ENCODE results near the gene CCL25. TPM values are rescaled to one million over a fixed set of nuclear protein-coding genes. Genes with fewer than 3 reads are reported as not detected.
A peak's percentile ranks its signal among the peaks of the same experiment; 100 is the strongest.

CCL25 gene
- total and polyA plus RNA-seq, 2 of the 13 experiments (the other 11 are each of a cell fraction or from before 2014, with no cell fraction given) = not detected

DNA sequence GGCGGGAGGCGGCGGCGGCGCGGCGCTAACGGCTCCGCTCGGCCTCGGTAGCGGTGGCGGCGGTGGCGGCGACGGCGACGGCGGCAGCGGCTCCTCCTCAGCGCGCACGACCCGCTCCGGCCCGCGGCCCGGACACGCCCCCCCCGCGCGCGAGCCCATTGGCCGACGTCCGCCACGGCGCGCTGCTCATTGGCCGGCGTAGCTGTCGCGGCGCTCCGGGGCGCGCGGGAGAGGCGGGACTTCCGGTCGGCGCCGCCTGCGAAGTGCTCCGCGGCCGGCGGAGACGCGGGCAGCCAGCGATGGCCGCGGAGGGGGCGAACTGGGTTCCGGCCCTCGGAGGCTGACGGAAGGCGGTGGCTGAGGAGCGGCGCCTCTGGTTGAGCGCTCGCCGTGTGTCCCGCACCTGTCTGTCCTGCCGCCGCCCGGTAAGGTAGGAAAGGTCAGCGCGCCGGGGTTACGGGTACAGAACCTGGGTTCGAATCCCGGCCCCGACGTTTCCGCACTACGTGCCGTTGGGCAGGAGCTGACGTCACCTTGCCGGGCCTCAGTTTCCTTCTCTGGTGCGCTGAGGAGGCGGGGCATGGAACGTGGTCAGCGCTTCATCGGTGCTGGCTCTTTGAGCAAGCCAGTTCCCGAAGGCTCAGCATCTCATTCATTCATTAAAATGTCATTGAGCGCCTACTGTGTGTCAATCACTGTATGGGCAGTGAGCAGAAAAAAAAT, 46.9 kb upstream of the CCL25 start, which contains the start of gene ELAVL1 (continued):
- TF ChIP-seq HNRNPLL (IDR thresholded peaks at IDR 0.05; ENCODE audit: low read depth, low read length, poor library complexity, severe bottlenecking) = peak; percentile 77
- no peak for TF ChIP-seq SMARCE1 (IDR thresholded peaks at IDR 0.05; ENCODE audit: borderline replicate concordance)
- TF ChIP-seq ARHGAP35 (CRISPR knock-in tag; IDR thresholded peaks at IDR 0.05; ENCODE audit: borderline replicate concordance) = 0 out of 2 replicates have a peak, but pooled peaks have one; percentile 48
- peak; percentile 75 for TF ChIP-seq ZFX (CRISPR knock-in tag; IDR thresholded peaks at IDR 0.05; ENCODE audit: low read depth)
- TF ChIP-seq SMARCC2 (IDR thresholded peaks at IDR 0.05) = no peak
- no peak for TF ChIP-seq CBFB (CRISPR knock-in tag; IDR thresholded peaks at IDR 0.05)
- peak; percentile 86; the same call in 1 of the 2 replicates for TF ChIP-seq ZNF280B (CRISPR knock-in tag; IDR thresholded peaks at IDR 0.05; ENCODE audit: borderline replicate concordance)
- peak; percentile 49 for TF ChIP-seq GATAD1 (CRISPR knock-in tag; IDR thresholded peaks at IDR 0.05)
- no peak for TF ChIP-seq TBP (CRISPR knock-in tag; IDR thresholded peaks at IDR 0.05)
- TF ChIP-seq ZNF841 (CRISPR knock-in tag; IDR thresholded peaks at IDR 0.05; ENCODE audit: borderline replicate concordance) = no peak
- TF ChIP-seq ZNF546 (CRISPR knock-in tag; conservative IDR thresholded peaks at IDR 0.05) = 0 out of 2 replicates have a peak, but pooled peaks have one; percentile 69
- TF ChIP-seq ZSCAN31 (CRISPR knock-in tag; IDR thresholded peaks at IDR 0.05; ENCODE audit: low read depth) = peak; percentile 83
- no peak for TF ChIP-seq ZNF234 (CRISPR knock-in tag; conservative IDR thresholded peaks at IDR 0.05)
- peak; percentile 26; the same call in 1 of the 2 replicates for TF ChIP-seq TARDBP (CRISPR knock-in tag; IDR thresholded peaks at IDR 0.05)
- TF ChIP-seq ZNF891 (CRISPR knock-in tag; IDR thresholded peaks at IDR 0.05) = peak; percentile 83
- peak; percentile 32; the same call in 1 of the 2 replicates for TF ChIP-seq REPIN1 (CRISPR knock-in tag; IDR thresholded peaks at IDR 0.05; ENCODE audit: borderline replicate concordance, low read depth)
- no peak for TF ChIP-seq CBX2 (IDR thresholded peaks at IDR 0.05; ENCODE audit: low read depth, low read length)
- TF ChIP-seq CBX2 (CRISPR knock-in tag; IDR thresholded peaks at IDR 0.05; ENCODE audit: low read depth) = no peak
- no peak for TF ChIP-seq RCOR2 (CRISPR knock-in tag; IDR thresholded peaks at IDR 0.05)
- 0 out of 2 replicates have a peak, but pooled peaks have one; percentile 60 for TF ChIP-seq CHCHD3 (CRISPR knock-in tag; IDR thresholded peaks at IDR 0.05)
- peak; percentile 17; the same call in 1 of the 2 replicates for TF ChIP-seq ELF1 (CRISPR knock-in tag; IDR thresholded peaks at IDR 0.05)
- no peak for TF ChIP-seq ZNF780A (CRISPR knock-in tag; IDR thresholded peaks at IDR 0.05)
- peak; percentile 76; the same call in 1 of the 2 replicates for TF ChIP-seq BRD4 (CRISPR knock-in tag; IDR thresholded peaks at IDR 0.05)
- 0 out of 2 replicates have a peak, but pooled peaks have one; percentile 58 for TF ChIP-seq ZNF230 (CRISPR knock-in tag; IDR thresholded peaks at IDR 0.05)
- no peak for TF ChIP-seq ZNF549 (CRISPR knock-in tag; IDR thresholded peaks at IDR 0.05)
- no peak for TF ChIP-seq ZUFSP (CRISPR knock-in tag; IDR thresholded peaks at IDR 0.05; ENCODE audit: borderline replicate concordance)

All from HepG2 (cell line).